ENCODE measurements around the gene PSMD1. TPM values are rescaled to one million over a fixed set of nuclear protein-coding genes. Genes with fewer than 3 reads are reported as not detected.
A peak's percentile ranks its signal among the peaks of the same experiment; 100 is the strongest.

The PSMD1 gene
- total RNA-seq, 1 donor from 2014 or later: 108 TPM

- DNase-seq (ENCODE audit: low spot score): no peak
- Mint-ChIP-seq H3K4me1 (ENCODE audit: low read depth) (peaks cover 73% of the 10 kb centered on the region), H3K9me3 (ENCODE audit: low read depth) (no peaks in the 10 kb centered on the region), H3K36me3 (ENCODE audit: low read depth) (peaks cover 8% of the 10 kb centered on the region), H3K4me3 (ENCODE audit: unreplicated experiment) (peak overlapping the region; percentile 28), H3K27me3 (ENCODE audit: low read depth) (no peaks in the 10 kb centered on the region), H3K27ac (ENCODE audit: unreplicated experiment) (peak overlapping the region; percentile 94)
- TF ChIP-seq, protein P1, sequence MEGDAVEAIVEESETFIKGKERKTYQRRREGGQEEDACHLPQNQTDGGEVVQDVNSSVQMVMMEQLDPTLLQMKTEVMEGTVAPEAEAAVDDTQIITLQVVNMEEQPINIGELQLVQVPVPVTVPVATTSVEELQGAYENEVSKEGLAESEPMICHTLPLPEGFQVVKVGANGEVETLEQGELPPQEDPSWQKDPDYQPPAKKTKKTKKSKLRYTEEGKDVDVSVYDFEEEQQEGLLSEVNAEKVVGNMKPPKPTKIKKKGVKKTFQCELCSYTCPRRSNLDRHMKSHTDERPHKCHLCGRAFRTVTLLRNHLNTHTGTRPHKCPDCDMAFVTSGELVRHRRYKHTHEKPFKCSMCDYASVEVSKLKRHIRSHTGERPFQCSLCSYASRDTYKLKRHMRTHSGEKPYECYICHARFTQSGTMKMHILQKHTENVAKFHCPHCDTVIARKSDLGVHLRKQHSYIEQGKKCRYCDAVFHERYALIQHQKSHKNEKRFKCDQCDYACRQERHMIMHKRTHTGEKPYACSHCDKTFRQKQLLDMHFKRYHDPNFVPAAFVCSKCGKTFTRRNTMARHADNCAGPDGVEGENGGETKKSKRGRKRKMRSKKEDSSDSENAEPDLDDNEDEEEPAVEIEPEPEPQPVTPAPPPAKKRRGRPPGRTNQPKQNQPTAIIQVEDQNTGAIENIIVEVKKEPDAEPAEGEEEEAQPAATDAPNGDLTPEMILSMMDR (IDR thresholded peaks at IDR 0.05): no peak
These were observed 55.3 kb downstream of the PSMD1 start for GRCh38 chr2:231111987-231112386.

DNA sequence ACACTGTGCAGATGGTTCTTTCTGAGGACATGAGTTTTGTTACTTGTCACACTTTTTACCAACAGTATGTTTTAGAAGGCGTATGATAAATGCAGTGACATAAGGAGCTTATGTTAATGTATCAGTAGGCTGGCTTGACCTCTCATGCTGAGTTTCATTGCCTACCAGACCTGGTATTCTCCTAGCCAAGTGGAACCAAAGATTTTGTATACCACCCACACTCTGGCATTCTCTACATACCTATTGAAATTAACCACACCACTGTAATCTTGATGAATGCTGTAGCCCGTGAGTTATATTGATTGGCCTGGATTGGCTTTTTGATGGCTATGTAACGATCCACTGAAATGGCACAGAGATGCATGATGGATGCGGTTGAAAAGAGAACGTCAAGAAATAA, 56.8 kb downstream of the PSMD1 start:
- Mint-ChIP-seq H3K27me3 (ENCODE audit: low read depth) (no peaks in the 10 kb centered on the region), H3K9me3 (ENCODE audit: low read depth) (no peaks in the 10 kb centered on the region), H3K36me3 (ENCODE audit: low read depth) (peaks cover 6% of the 10 kb centered on the region), H3K4me3 (ENCODE audit: unreplicated experiment) (no peak overlapping the region), H3K4me1 (ENCODE audit: low read depth) (peaks cover 76% of the 10 kb centered on the region), H3K27ac (ENCODE audit: unreplicated experiment) (peak overlapping the region; percentile 94)
- no peak for DNase-seq (ENCODE audit: low spot score)
- TF ChIP-seq, protein P1 (IDR thresholded peaks at IDR 0.05): no peak

GRCh38 chr2:231115651-231116050, 59.0 kb downstream of the PSMD1 start:
- Mint-ChIP-seq H3K36me3 (ENCODE audit: low read depth) (peaks cover 2% of the 10 kb centered on the region), H3K27ac (ENCODE audit: unreplicated experiment) (no peak overlapping the region), H3K4me1 (ENCODE audit: low read depth) (peaks cover 72% of the 10 kb centered on the region), H3K9me3 (ENCODE audit: low read depth) (no peaks in the 10 kb centered on the region), H3K27me3 (ENCODE audit: low read depth) (no peaks in the 10 kb centered on the region), H3K4me3 (ENCODE audit: unreplicated experiment) (no peak overlapping the region)
- TF ChIP-seq, protein P1 (IDR thresholded peaks at IDR 0.05): no peak
- DNase-seq (ENCODE audit: low spot score): no peak

GRCh38 chr2:231117148-231117547, 60.5 kb downstream of the PSMD1 start:
- no peak overlapping the region for H3K4me3 Mint-ChIP-seq (ENCODE audit: unreplicated experiment)
- TF ChIP-seq, protein P1 (IDR thresholded peaks at IDR 0.05): no peak
- H3K9me3 Mint-ChIP-seq (ENCODE audit: low read depth): no peaks in the 10 kb centered on the region
- no peak for DNase-seq (ENCODE audit: low spot score)
- no peak overlapping the region for H3K27ac Mint-ChIP-seq (ENCODE audit: unreplicated experiment)
- no peaks in the 10 kb centered on the region for H3K27me3 Mint-ChIP-seq (ENCODE audit: low read depth)
- no peaks in the 10 kb centered on the region for H3K36me3 Mint-ChIP-seq (ENCODE audit: low read depth)
- H3K4me1 Mint-ChIP-seq (ENCODE audit: low read depth): peaks cover 57% of the 10 kb centered on the region

DNA sequence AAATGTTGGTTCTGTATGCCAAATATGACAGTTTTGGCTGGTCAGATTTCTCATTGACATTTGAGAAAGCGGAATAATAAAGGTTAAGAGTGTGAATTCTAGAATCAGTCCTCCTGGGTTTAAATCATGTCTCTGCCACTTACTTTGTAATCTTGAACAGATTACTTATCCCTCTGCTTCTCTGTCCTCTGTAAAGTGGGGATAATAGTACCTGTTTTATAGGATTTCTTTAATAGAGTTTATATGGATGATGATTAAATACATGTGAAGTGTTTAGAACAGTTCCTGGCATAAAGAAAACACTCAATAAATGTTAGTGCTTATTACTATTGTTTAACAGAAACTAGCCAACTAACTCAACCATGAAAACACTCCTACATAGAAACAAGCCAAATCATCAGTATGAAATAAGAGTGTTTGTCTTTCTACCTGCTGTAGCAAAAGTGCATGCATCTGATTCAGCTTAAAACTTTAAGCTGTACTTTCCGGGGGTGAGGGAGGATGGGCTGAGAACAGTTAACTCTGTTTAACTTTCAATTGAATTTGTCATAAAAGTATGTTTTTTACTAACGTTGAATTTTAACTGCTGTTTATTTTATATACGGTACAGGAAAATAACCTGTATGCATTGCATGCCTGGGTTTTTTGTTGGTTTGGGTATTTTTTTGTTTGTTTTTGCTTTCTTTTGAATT, 61.4 kb downstream of the PSMD1 start:
- no peak overlapping the region for H3K4me3 Mint-ChIP-seq (ENCODE audit: unreplicated experiment)

More for the DNA sequence above, 61.4 kb downstream of the PSMD1 start:
- Mint-ChIP-seq H3K27me3 (ENCODE audit: low read depth) (no peaks in the 10 kb centered on the region), H3K36me3 (ENCODE audit: low read depth) (no peaks in the 10 kb centered on the region), H3K27ac (ENCODE audit: unreplicated experiment) (peak overlapping the region; percentile 35), H3K9me3 (ENCODE audit: low read depth) (no peaks in the 10 kb centered on the region), H3K4me1 (ENCODE audit: low read depth) (peaks cover 48% of the 10 kb centered on the region)
- no peak for DNase-seq (ENCODE audit: low spot score)
- TF ChIP-seq, protein P1 (IDR thresholded peaks at IDR 0.05): no peak
